HG02885 (cell line): ENCODE data around the gene ALKBH8.
"Not testable (repeated sequence)": the region's sequence is repeated elsewhere in the genome, so short reads cannot be mapped to it uniquely, and the experiment has no call there.

Experiments used
- ATAC-seq: cut with Tn5 transposase; IDR thresholded peaks from one replicate; pipeline ENCODE4 v1.9.1; 2021; ENCODE audit warnings: mild to moderate bottlenecking; ENCODE audit not compliant: unreplicated experiment, poor library complexity

The ALKBH8 gene

GRCh38 chr11:107508201-107508857, 57.2 kb downstream of the ALKBH8 start:
- ATAC-seq = no peak

GRCh38 chr11:107505647-107506225, 59.8 kb downstream of the ALKBH8 start:
- ATAC-seq = no peak

- ATAC-seq = no peak
Measured at GRCh38 chr11:107504981-107505380, 60.6 kb downstream of the ALKBH8 start.

GRCh38 chr11:107501713-107502112, 63.8 kb downstream of the ALKBH8 start:
- ATAC-seq = no peak

DNA sequence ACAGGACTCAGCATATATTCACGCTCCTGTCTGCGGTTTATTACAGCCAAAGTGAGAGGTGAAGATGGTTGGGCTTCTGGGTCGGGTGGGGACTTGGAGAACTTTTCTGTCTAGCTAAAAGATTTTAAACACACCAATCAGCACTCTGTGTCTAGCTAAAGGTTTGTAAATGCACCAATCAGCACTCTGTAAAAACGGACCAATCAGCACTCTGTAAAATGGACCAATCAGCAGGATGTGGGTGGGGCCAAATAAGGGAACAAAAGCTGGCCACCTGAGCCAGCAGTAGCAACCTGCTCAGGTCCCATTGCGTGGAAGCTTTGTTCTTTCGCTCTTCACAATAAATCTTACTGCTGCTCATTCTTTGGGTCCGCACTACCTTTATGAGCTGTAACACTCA, 68.2 kb downstream of the ALKBH8 start:
- ATAC-seq = not testable (repeated sequence)

GRCh38 chr11:107496011-107496410, 69.5 kb downstream of the ALKBH8 start:
- ATAC-seq = no peak

DNA sequence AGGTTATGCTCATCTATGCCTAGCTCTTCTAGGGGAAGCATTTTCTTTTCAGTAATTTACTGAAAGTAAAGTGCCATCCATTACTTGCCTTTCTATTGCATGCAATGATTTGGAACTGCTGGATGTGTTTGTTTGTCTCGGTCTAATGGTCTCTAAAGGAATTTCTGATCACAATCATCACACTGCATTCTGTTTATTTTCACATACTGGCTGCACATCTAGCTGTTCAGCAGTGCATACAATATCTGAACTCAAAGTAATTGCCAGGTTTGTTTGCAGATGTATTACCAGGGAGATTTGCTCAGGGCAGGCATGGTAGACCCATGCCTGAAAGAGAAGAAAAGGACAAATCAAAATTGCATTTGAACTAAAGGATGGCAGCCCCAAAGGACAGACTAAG, 71.5 kb downstream of the ALKBH8 start:
- no peak for ATAC-seq

DNA sequence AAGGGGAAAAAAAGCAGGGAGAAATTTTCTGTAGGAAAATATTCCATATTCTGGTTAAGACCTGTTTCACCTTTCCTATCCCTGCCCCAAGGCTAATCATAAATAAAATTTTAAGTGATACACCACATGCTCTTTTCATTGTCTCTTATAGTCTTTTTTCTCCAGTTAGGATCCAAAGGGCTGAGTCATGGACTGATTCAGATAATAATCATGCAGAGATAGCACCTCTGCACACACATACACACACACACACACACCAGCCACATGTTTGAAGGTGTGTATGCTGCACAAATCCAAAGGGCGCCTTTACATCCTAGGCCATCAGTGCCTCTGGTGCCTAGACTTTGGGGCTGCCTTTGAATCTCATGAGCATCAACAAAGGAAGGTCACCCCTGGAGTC, 72.4 kb downstream of the ALKBH8 start:
- ATAC-seq = no peak

- ATAC-seq = no peak
Measured at GRCh38 chr11:107490836-107491235, 74.7 kb downstream of the ALKBH8 start.

DNA sequence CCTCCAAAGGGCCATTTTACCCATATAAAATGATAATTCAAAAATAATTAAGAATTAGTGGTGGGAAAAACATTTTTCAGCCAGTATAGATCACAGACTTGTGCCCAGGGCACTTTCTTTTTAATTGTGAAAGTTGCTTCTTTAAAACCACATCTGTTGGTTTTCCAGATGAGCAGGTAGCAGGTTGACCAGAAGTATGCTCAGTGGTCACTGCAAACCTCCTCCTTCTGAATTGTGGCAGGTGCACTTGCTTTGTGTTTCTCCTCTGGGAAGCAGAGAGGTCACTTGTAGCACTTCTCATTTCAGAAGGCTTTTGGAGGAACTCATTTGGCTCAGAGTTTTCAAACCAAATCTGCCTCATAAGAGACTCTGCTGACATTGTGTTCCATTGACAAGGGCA, 83.3 kb downstream of the ALKBH8 start:
- no peak for ATAC-seq

- ATAC-seq = no peak
Measured at GRCh38 chr11:107478922-107479321, 86.6 kb downstream of the ALKBH8 start.

DNA sequence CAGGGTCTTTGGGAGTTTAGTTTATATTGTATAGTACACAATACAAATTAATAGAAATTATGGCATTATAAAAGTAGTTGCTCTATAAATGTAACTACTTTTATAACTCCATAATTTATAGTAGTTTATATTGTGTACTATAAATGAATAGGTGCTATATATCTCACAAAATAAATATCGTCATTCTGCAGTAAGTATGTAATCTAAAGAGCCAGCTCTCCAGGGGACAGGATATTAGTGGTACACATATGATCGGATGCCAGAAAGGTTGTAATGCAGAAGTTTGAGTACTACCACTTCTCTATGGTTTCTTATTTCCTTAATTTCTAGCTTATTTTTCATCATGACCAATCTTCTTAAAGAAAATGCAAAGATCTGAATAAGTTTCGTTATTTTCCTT, 87.7 kb downstream of the ALKBH8 start:
- no peak for ATAC-seq

GRCh38 chr11:107473792-107474191, 91.7 kb downstream of the ALKBH8 start:
- ATAC-seq = no peak

GRCh38 chr11:107472966-107473365, 92.6 kb downstream of the ALKBH8 start:
- no peak for ATAC-seq

DNA sequence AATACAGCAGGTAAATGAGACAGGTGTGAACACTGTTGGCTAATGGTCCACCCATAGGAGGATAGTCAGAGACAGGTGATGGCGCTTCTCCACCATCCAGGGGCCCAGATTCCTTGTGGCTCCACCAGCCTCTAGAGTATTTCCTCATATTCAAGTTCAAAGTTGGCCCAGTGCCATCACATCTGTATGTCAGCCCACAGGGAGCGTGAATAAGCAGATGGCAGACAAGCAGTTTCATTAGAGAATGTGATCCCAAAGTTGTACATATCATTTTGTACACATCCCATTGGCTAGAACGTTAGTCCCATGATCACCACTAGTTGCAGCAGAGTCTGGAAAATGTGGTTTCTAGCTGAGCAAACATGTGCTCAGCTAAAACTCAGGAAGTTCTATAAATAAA, 96.9 kb downstream of the ALKBH8 start:
- ATAC-seq = no peak

DNA sequence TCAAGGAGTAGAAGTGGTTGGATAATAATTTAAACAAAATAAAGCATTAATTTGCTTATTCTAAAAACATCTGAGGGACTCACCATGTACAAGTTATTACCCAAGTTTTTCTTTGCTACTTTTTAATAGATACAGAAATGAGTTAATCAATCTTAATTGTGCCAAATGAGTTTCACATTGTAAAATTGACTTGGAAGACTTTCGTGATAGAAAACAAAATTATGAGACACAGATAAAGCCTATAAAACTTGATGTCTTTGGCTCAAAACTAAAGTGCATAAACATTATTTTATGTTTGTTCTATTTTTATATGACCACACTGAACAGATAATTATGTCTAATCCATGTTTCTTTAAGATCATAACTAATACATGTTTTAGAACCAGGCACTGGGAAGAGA, 97.8 kb downstream of the ALKBH8 start:
- ATAC-seq = no peak

DNA sequence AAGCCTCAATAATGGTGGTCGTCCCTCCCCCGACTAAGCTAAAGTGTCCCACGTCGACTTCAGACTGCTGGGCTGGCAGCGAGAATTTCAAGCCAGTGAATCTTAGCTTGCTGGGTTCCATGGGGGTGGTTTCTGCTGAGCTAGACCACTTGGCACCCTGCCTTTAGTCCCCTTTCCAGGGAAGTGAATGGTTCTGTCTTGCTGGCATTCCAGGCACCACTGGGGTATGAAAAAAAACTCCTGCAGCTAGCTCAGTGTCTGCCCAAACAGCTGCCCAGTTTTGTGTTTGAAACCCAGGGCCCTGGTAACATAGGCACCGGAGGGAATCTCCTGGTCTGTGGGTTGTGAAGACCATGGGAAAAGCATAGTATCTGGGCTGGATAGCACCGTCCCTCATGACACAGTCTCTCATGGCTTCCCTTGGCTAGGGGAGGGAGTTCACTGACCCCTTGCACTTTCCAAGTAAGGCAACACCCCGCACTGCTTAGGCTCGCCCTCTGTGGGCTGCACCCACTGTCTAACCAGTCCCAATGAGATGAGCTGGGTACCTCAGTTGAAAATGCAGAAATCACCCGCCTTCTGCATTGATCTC, 99.2 kb downstream of the ALKBH8 start:
- not testable (repeated sequence) for ATAC-seq

DNA sequence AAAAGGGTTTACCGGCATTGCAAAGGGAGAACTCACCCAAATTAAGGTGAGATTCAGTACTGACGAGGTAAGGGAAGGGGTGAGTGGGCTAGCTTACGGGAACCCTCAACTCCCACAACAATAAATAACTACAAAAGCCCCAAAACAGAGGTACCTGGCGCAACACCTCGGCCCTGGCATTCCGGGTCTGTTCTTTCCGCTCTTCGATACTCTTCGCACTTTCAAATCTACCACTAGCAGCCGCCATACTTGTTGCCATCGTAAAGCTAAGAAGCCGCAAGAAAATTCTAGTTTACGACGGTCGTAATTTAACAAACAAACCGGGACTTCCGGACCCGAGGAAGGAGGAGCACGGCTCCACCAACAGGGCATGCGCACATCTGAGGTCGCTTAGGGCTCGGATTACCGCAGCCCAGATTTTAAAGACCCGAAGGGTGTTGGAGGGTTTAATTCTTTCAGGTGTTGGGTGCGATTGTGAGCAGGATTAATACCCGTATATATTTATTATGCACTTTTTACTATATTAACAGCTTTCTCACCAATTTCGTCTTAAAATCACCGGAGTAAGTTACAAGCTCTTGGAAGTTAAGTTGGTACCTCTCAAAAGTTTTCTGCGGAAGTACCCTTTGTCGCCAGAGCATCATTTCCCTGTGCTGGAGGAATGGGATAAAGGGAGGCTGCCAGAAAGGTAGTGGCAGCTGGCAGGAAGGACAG, 107.8 kb downstream of the ALKBH8 start, which contains the start of gene CWF19L2:
TSS of gene CWF19L2 (minus strand) at position 268 of the 714 bp plus-strand sequence. CDS start at position 259, 9 bp downstream.
- ATAC-seq = peak; percentile 98

DNA sequence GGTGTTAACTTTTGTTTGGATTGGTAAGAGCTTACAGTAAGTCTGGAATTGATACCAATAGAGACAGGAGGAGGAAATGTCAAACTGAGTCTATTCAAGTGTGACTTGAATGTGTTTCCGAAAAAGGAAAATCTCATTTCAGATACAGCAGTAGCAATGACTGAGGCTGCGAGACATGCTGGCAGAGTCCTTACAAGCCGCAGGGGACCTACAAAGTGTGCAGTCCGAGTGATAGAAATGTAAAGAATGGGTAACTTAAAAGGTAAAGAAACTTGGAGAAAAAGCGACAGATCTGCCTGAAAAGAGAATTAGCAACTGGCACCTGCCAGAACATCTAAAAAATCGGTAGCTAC, 108.4 kb downstream of the ALKBH8 start:
- ATAC-seq = peak; percentile 53

DNA sequence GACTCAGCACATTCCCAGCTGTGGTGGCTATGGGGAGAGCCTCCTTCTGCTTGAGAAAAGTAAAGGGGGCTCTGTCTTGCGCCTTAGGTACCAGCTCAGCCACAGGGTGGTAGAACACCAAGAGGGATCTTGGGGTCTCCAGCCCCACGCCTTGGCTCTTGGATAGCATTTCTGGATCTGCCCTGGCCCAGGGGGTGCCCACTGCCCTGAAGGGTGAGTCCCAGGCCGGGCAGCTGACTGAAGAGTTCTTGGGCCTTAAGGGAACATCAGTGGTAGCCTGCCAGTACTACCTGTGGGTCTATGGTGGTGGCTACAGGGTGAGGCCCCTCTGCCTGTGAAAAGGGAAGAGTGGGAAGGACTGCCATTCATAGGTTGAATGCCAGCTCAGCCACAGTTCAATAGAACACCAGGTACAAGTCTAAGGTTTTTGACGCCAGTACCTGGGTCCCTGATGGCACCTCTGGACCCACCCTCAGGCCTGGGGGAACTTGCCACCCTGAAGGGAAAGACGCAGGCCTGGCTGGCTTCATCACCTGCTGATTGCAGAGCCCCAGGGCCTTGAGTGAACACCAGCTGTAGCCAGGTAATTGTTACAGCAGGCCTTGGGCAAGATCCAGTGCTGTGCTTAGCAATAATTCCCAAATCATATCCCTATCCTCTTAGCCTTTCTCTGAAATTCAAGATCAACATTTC, 111.8 kb downstream of the ALKBH8 start:
- ATAC-seq = no peak
